PC-3 (cell line): ENCODE data around the gene CYP20A1. TPM values are rescaled to one million over a fixed set of nuclear protein-coding genes. Genes with fewer than 3 reads are reported as not detected.

Experiments used
- ATAC-seq: fragments of 200-7000 bp; cut with Tn5 transposase; 2 replicates; pipeline ENCODE4 v1.9.1; 2020; ENCODE audit warnings: mild to moderate bottlenecking, moderate library complexity
- BruUV-seq: library from RNA; stranded (reverse); fragments of 400-500 nt; replicated peaks from 2 replicates; lab custom pipeline; 2021; lab: Mats Ljungman, UMichigan
- CTCF ChIA-PET: fragments of 300-600 bp; sonication (Branson Sonifier 250); formaldehyde crosslinking; loops from one replicate; lab custom pipeline; 2022; ENCODE audit warnings: antibody characterized with exemption; lab: Charles Lee
- POLR2A ChIA-PET: fragments of 300-600 bp; sonication (Branson Sonifier 250); formaldehyde crosslinking; loops from one replicate; lab custom pipeline; 2022; ENCODE audit warnings: antibody characterized with exemption; ENCODE audit not compliant: unreplicated experiment; lab: Charles Lee
- DNase-seq: peaks from one replicate; pipeline ENCODE4 v3.0.0-alpha.2; 2015
- H2AFZ ChIP-seq: fragments of 300-600 bp; sonication (generic); 2 replicates; pipeline ENCODE4 v1.6.0; 2016; ENCODE audit warnings: antibody characterized with exemption, low read length
- H3F3A ChIP-seq: fragments of 300-600 bp; sonication (generic); one replicate; pipeline ENCODE4 v1.6.0; 2017; ENCODE audit warnings: antibody characterized with exemption, low read length, control low read depth, mild to moderate bottlenecking; ENCODE audit not compliant: unreplicated experiment
- H3K27ac ChIP-seq: fragments of 300-600 bp; sonication (generic); 2 replicates; pipeline ENCODE4 v1.5.1; 2016; ENCODE audit warnings: mild to moderate bottlenecking, low read length
- H3K27me3 ChIP-seq: fragments of 300-600 bp; sonication (generic); 2 replicates; pipeline ENCODE4 v1.6.1; 2016; ENCODE audit warnings: low read length, mixed read lengths
- H3K36me3 ChIP-seq: fragments of 300-600 bp; sonication (generic); 2 replicates; pipeline ENCODE4 v1.6.1; 2016; ENCODE audit warnings: low read depth, mixed run types, low read length, mixed read lengths
- H3K4me1 ChIP-seq: fragments of 300-600 bp; sonication (generic); 2 replicates; pipeline ENCODE4 v1.5.1; 2016; ENCODE audit warnings: low read length; ENCODE audit not compliant: insufficient read depth
- H3K4me2 ChIP-seq: fragments of 300-600 bp; sonication (generic); 2 replicates; pipeline ENCODE4 v1.6.0; 2016; ENCODE audit warnings: low read length
- H3K4me3 ChIP-seq: fragments of 300-600 bp; sonication (generic); 2 replicates; pipeline ENCODE4 v1.5.1; 2016; ENCODE audit warnings: mild to moderate bottlenecking, low read length, mixed read lengths
- H3K79me2 ChIP-seq: fragments of 300-600 bp; sonication (generic); 2 replicates; pipeline ENCODE4 v1.6.1; 2017; ENCODE audit warnings: low read length, mixed read lengths
- H3K9ac ChIP-seq: fragments of 300-600 bp; sonication (generic); 2 replicates; pipeline ENCODE4 v1.6.0; 2016; ENCODE audit warnings: mild to moderate bottlenecking, low read length
- H3K9me2 ChIP-seq: fragments of 300-600 bp; sonication (generic); replicated peaks from 2 replicates; pipeline ENCODE4 v1.6.1; 2016; ENCODE audit warnings: mixed run types, low read length, mixed read lengths
- H3K9me3 ChIP-seq: fragments of 300-600 bp; sonication (generic); 2 replicates; pipeline ENCODE4 v1.6.1; 2016; ENCODE audit warnings: low read length, mixed read lengths
- H4K20me1 ChIP-seq: fragments of 300-600 bp; sonication (generic); 2 replicates; pipeline ENCODE4 v1.6.1; 2016; ENCODE audit warnings: low read length, mixed read lengths
- EZH2 ChIP-seq: fragments of 300-600 bp; sonication (generic); IDR thresholded peaks from one replicate; pipeline ENCODE4 v1.6.1; 2017; ENCODE audit warnings: antibody characterized with exemption, mild to moderate bottlenecking, low read length; ENCODE audit not compliant: unreplicated experiment
- EZH2phosphoT487 ChIP-seq: fragments of 300-600 bp; sonication (generic); IDR thresholded peaks from 2 replicates; pipeline ENCODE4 v1.6.1; 2018; ENCODE audit warnings: mild to moderate bottlenecking, antibody characterized with exemption, low read length, borderline replicate concordance
- intact Hi-C: fragments of 100-400 bp; cut with micrococcal nuclease; formaldehyde crosslinking; loops from 2 replicates; pipeline ENCODE4 v1.9.0; 2023
- total RNA-seq: library from RNA; depleted of rRNA; stranded (reverse); fragments of >200 nt; gene quantifications from 2 replicates; pipeline ENCODE4 v1.2.3, GENCODE V29; 2014; rRNA removed
- TF ChIP-seq, protein P1 (sequence below): fragments of 300-600 bp; sonication (generic); conservative IDR thresholded peaks from 2 replicates; pipeline ENCODE4 v1.5.1; 2017; ENCODE audit warnings: antibody characterized with exemption, low read depth, mild to moderate bottlenecking, low read length

Gene CYP20A1
- total RNA-seq, 1 experiment from 2014 or later = 14.1 TPM

- no peak for TF ChIP-seq EZH2
- TF ChIP-seq EZH2phosphoT487 = no peak
- TF ChIP-seq, protein P1, sequence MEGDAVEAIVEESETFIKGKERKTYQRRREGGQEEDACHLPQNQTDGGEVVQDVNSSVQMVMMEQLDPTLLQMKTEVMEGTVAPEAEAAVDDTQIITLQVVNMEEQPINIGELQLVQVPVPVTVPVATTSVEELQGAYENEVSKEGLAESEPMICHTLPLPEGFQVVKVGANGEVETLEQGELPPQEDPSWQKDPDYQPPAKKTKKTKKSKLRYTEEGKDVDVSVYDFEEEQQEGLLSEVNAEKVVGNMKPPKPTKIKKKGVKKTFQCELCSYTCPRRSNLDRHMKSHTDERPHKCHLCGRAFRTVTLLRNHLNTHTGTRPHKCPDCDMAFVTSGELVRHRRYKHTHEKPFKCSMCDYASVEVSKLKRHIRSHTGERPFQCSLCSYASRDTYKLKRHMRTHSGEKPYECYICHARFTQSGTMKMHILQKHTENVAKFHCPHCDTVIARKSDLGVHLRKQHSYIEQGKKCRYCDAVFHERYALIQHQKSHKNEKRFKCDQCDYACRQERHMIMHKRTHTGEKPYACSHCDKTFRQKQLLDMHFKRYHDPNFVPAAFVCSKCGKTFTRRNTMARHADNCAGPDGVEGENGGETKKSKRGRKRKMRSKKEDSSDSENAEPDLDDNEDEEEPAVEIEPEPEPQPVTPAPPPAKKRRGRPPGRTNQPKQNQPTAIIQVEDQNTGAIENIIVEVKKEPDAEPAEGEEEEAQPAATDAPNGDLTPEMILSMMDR = no peak
- no peaks in the 10 kb centered on the region for H3K9me3 ChIP-seq
- intact Hi-C loops = loop anchor here (5.0 kb wide), 1 partner anchor 50 kb away; no protein-coding TSS in a partner anchor
- peaks cover 6% of the 10 kb centered on the region for H3F3A ChIP-seq
- peak overlapping the region; percentile 64 for H3K9ac ChIP-seq
- H3K27me3 ChIP-seq = no peaks in the 10 kb centered on the region
- BruUV-seq = TSS peak; percentile 82
- peaks cover 6% of the 10 kb centered on the region for H3K36me3 ChIP-seq
- peak overlapping the region; percentile 93 for H3K27ac ChIP-seq
- H3K4me2 ChIP-seq = peak overlapping the region; percentile 69
- no peak overlapping the region for H2AFZ ChIP-seq
- CTCF ChIA-PET = no interaction called here
- POLR2A ChIA-PET = no interaction called here
- DNase-seq = peak; percentile 91
- H3K4me3 ChIP-seq = 0 out of 2 replicates have a peak overlapping the region, but pooled peaks have one; percentile 19
- no peaks in the 10 kb centered on the region for H3K9me2 ChIP-seq
- peaks cover 28% of the 10 kb centered on the region for H3K4me1 ChIP-seq
- ATAC-seq = peak; percentile 100
- H3K79me2 ChIP-seq = peaks cover 80% of the 10 kb centered on the region
- H4K20me1 ChIP-seq = no peaks in the 10 kb centered on the region
Measured at GRCh38 chr2:203352604-203353255, 113.9 kb downstream of the CYP20A1 start.

- H3K4me2 ChIP-seq = no peak overlapping the region
- DNase-seq (no peak), ATAC-seq (no peak)
- no peak overlapping the region for H3K4me3 ChIP-seq
- intact Hi-C loops = loop anchor here (5.0 kb wide), 1 partner anchor 47 kb away; no protein-coding TSS in a partner anchor
- TF ChIP-seq EZH2phosphoT487 = no peak
- TF ChIP-seq EZH2 = no peak
- TF ChIP-seq, protein P1 = no peak
- H3K9ac ChIP-seq = no peak overlapping the region
- ChIA-PET POLR2A (no interaction called here), CTCF (no interaction called here)
- no TSS peak for BruUV-seq
- H3K27ac ChIP-seq = no peak overlapping the region
- H3K79me2 ChIP-seq = peaks cover 73% of the 10 kb centered on the region
- H4K20me1 ChIP-seq = no peaks in the 10 kb centered on the region
- no peaks in the 10 kb centered on the region for H3K27me3 ChIP-seq
- H3K4me1 ChIP-seq = peaks cover 28% of the 10 kb centered on the region
- H3K36me3 ChIP-seq = peaks cover 6% of the 10 kb centered on the region
- H3K9me3 ChIP-seq = no peaks in the 10 kb centered on the region
- no peaks in the 10 kb centered on the region for H3K9me2 ChIP-seq
- peaks cover 6% of the 10 kb centered on the region for H3F3A ChIP-seq
- H2AFZ ChIP-seq = no peak overlapping the region
Measured at GRCh38 chr2:203354966-203355365, 116.1 kb downstream of the CYP20A1 start.

Other genes with a start within 250 kb of the CYP20A1 start
- 9.9 and 14.5 TPM in 2 replicates for gene NBEAL1, start 224.1 kb upstream of the CYP20A1 start, total RNA-seq
- 37.6 and 50.7 TPM in 2 replicates for gene ABI2, start 89.4 kb downstream of the CYP20A1 start, total RNA-seq